GM19025 (cell line): ENCODE measurements around the gene GPRC5B.

ENCODE experiments used
- ATAC-seq: cut with Tn5 transposase; IDR thresholded peaks from one replicate; pipeline ENCODE4 v1.9.1; 2021; ENCODE audit warnings: mild to moderate bottlenecking, low read depth, moderate library complexity; ENCODE audit not compliant: unreplicated experiment

GPRC5B gene

DNA sequence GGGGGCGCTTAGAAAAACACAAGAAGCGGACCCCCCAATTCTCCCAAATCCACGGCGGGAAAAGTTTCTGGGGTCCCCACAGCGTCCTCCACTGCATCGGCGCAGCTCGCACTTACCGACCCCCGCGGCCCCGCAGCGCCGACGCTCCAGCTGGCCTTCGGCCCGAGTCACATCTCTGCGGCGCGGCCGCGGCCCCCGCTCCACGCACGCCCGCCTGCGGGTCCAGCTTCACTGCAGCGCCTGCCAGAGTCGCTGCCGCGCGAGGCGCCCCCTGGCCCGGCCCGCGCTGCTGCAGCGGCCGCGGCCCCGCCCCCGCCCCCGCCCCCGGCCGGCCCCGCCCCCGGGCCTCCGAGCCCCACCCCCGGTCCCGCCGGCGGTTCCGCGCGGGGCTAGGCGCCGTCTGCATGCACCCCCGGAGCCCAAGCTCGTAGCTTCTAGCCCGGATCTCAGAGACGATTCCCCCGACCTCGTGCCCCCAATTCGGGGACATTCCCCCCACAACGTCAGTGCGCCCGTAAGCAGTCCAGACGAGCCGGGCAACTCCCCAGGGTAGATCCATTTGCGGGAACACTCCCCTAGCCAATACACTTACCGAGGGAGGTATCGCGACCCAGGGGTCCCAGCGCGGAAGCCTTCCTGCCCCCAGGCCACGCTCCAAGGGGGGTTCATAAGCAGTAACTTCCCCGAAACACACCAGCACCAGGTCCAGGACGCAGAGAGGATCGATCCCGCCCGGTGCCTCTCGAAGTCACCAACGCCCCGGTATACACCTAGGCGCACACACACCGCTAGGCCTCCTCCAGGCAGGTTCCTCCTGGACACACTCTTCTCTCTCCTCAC, at the start of gene GPRC5B:
GPRC5B (minus strand) TSS at position 238 of the 840 bp plus-strand sequence. CDS start 12,003 bp downstream, outside the sequence.
- ATAC-seq: no peak

GRCh38 chr16:19933740-19934139, 49.1 kb upstream of the GPRC5B start:
- ATAC-seq: no peak

DNA sequence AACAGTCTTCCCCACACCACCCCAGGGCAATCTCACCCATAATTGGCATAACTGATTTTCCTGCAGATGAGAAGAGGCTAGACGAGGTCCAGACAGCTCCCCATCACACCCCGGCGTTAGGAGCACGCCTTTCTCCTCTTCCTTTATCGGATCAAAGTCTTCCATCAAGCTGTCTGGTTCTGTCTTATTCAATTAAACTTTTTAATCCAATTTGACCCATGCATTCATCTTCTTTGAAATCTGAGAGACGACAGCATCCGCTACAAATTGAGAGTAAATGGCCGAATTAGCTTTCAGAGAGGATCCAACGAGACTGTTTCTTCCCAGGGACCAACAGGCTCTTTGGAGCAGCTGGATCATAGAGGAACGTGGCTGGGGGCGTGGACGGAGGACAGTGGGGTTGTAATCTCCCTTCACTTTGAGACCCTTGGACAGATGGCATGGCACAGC, 44.4 kb upstream of the GPRC5B start:
- ATAC-seq: no peak

DNA sequence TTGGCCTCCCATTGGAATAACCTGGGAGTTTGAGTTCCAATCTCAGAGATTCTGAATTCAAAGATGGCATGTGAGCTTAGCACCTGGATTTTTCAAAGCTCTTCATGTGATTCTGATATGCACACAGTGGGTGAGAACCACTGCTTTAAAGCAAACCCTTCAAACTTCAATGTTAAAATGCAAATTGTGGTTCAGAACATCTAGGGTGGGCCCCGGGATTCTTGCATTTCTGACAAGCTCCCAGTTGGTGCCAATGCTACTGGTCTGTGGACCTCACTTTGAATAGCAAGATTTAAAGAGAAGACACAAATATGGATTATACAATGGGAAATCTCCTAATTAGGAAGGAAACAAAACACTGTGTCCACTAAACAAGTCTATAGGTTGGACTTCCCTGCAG, 43.8 kb upstream of the GPRC5B start:
- no peak for ATAC-seq

- ATAC-seq: no peak
Measured at GRCh38 chr16:19926449-19927390, 42.1 kb upstream of the GPRC5B start.

- ATAC-seq: no peak
Measured at GRCh38 chr16:19923396-19923795, 38.7 kb upstream of the GPRC5B start.

GRCh38 chr16:19919142-19919541, 34.5 kb upstream of the GPRC5B start:
- no peak for ATAC-seq

- no peak for ATAC-seq
Measured at GRCh38 chr16:19916064-19916463, 31.4 kb upstream of the GPRC5B start.

DNA sequence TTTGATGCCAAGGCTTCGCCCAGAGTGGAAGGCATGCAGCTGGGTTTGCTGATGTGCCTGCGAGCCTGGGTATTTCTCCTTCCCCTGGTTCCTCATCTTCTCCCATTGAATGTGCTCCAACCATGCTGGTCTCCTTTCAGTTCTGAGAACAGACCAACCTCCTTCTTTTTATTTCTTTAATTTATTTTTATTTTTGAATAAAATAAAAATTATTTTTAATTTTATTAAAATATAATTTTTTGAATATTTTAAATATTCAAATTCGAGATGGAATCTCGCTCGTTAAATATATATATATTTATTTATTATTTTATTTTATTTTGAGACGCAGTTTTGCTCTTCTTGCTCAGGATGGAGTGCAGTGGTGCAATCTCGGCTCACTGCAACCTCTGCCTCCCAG, 30.2 kb upstream of the GPRC5B start:
- ATAC-seq: no peak

- no peak for ATAC-seq
Measured at GRCh38 chr16:19913340-19913645, 28.6 kb upstream of the GPRC5B start.

- no peak for ATAC-seq
Measured at GRCh38 chr16:19912455-19913339, 28.0 kb upstream of the GPRC5B start.

DNA sequence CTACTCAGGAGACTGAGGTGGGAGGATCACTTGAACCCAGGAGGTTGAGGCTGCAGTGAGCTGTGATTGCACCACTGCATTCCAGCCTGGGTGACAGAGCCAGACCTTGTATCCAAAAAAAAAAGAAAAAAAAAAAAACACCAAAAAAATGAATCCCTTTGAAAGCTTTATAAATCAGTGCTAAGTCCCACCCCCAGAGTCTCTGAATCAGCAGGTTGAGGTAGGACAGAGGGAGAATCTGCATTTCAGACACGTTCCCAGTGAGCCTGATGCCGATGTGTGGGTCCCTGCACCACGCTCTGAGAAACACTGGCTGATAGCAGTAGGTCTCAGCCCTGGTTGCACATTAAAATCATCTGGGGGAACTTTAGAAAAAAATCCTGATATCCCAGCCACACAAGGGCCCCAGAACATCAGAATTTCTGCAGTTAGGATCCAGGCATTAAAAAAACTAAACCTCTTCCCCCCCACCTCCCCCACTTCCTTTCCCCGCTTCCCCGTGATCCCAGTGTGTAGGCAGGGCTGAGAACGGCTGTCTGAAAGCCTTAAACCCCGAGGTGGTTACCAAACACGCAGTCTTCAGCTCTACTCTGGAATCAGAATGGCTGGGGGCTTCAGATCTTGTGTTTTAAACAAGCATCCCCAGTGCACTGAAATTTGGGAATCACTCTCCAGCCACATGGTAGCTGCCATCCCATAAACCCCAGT, 27.3 kb upstream of the GPRC5B start:
- no peak for ATAC-seq

DNA sequence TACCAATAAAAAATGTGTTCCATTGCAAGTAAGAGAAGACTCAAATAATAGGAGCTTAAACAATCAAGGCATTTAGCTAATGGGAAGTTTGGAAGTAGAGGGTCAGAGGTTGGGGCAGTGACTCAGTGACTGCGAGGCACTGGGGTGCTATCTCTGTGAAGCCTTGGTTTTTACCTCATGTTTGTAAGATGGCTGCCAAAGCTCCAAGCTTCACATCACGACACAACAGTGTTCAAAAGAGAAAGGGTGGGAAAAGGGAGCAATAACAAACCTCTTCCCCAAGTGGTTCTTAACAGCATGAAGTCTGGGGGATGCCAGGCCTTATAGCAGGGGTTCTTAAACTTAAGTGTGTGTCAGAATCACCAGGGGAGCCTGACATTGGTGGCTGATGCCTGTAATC, 26.6 kb upstream of the GPRC5B start:
- no peak for ATAC-seq

- no peak for ATAC-seq
Measured at GRCh38 chr16:19909750-19910322, 25.2 kb upstream of the GPRC5B start.

DNA sequence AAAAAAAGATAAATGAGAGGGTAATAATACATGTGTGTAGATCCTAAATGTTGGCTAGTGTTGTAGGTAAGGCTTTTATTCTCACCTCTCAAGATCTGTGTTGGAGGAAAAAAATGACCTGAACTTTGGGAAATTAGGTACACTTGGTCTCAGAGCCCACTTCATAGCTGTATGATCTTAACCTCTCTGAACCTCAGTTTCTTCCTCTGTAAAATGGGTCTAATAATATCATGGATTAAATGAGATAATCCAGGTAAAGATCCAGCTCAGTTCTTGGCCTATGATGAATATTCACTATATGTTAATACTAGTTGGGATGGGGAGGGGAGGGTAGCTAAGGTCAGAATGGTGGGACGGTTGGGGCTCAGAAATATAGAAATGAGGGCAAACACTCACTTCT, 24.3 kb upstream of the GPRC5B start:
- ATAC-seq: no peak

GRCh38 chr16:19907161-19907992, 22.7 kb upstream of the GPRC5B start:
- no peak for ATAC-seq

- ATAC-seq: no peak
Measured at GRCh38 chr16:19901164-19901563, 16.5 kb upstream of the GPRC5B start.

- no peak for ATAC-seq
Measured at GRCh38 chr16:19899605-19899955, 14.9 kb upstream of the GPRC5B start.
